Thymus (tissue), 11 donors: ENCODE measurements around the gene UPK3A. TPM values are rescaled to one million over a fixed set of nuclear protein-coding genes. Genes with fewer than 3 reads are reported as not detected.

Source experiments
- DNase-seq, 9 donors: peaks; one replicate each; pipeline ENCODE4 v3.0.0-alpha.2; 2013; ENCODE audit warnings: low spot score in 9 of 9, low read depth in 6 of 9, missing footprints in 1 of 9
- H3K27ac ChIP-seq, 2 donors: one replicate each; pipeline ENCODE4 v1.5.1; 2013; ENCODE audit warnings: control low read depth in 1 of 2, low read depth in 1 of 2, low read length in 1 of 2, mild to moderate bottlenecking in 1 of 2, moderate library complexity in 1 of 2
- H3K27me3 ChIP-seq, 2 donors: one replicate each; pipeline ENCODE4 v1.5.1; 2013; ENCODE audit warnings: low read length in 1 of 2; ENCODE audit not compliant: control insufficient read depth in 2 of 2, insufficient read depth in 1 of 2
- H3K36me3 ChIP-seq, 2 donors: one replicate each; pipeline ENCODE4 v1.5.1; 2013; ENCODE audit warnings: low read length in 1 of 2, mild to moderate bottlenecking in 1 of 2, moderate library complexity in 1 of 2; ENCODE audit not compliant: control insufficient read depth in 2 of 2, insufficient read depth in 2 of 2
- H3K4me1 ChIP-seq, 2 donors: one replicate each; pipeline ENCODE4 v1.5.1; 2013; ENCODE audit warnings: low read length in 2 of 2; ENCODE audit not compliant: control insufficient read depth in 2 of 2, insufficient read depth in 2 of 2
- H3K4me3 ChIP-seq, 2 donors: one replicate each; pipeline ENCODE4 v1.5.1; 2013; ENCODE audit warnings: low read length in 2 of 2, control low read depth in 1 of 2, mild to moderate bottlenecking in 1 of 2
- H3K9me3 ChIP-seq, 2 donors: one replicate each; pipeline ENCODE4 v1.5.1; 2013; ENCODE audit warnings: low read length in 1 of 2, mild to moderate bottlenecking in 1 of 2; ENCODE audit not compliant: control insufficient read depth in 2 of 2, insufficient read depth in 1 of 2
- WGBS: extraction: QIAGEN DNeasy Blood & Tissue Kit; methylation state at CpG from one replicate; pipeline ENCODE4 v1.1.7; 2013; 5-methylcytosine and 5-hydroxymethylcytosine counted together
- polyA plus RNA-seq: library from polyadenylated mRNA; stranded (reverse); fragments of 200-250 nt; gene quantifications from one replicate; pipeline ENCODE4 v1.2.3, GENCODE V29; 2013
- total RNA-seq: library from RNA; stranded (reverse); fragments of 120-200 nt; gene quantifications from one replicate; pipeline ENCODE4 v1.2.4, GENCODE V29; 2013
- donor health status: healthy.

The UPK3A gene
- total and polyA plus RNA-seq, 2 donors = 0.47 to 1.0 TPM

DNA sequence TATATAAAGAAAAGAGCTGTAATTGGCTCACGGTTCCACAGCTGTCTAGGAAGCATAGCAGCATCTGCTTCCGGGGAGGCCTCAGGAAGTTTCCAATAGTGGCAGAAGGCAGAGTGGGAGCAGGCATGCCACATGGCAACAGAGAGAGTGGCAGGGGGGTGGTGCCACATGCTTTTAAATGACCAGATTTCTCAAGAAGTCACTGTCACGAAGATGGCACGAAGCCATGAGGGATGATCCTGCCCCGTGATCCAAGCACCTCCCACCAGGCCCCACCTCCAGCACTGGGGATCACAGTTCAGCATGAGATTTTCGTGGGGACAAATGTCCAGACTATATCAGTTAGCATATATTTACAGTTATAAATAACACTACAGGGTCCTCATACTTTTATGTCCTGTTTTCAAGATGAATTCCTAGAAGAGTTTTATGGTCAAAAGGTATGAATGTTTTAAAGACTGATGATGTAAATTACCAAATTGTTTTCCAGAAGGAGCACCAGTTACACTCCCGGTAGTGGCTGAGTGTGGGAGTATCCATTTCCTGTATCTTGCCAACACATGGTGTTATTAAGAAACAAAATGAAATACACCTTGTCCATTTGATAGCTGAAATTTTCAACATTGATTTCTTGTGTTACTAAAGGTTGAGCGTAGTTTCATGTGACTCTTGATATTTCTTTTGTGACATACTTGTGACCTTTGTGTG is 44.2 kb downstream of the UPK3A start:
- Histone ChIP-seq H3K9me3 (no peaks in the 10 kb centered on the region), H3K36me3 (peaks cover 46 to 48% of the 10 kb centered on the region in 2 donors), H3K27me3 (no peaks in the 10 kb centered on the region), H3K4me1 (no peaks in the 10 kb centered on the region), H3K4me3 (no peak overlapping the region), H3K27ac (no peak overlapping the region)
- WGBS = 95% methylated on average over 8 of the region's 8 CpGs
- no peak for DNase-seq

DNA sequence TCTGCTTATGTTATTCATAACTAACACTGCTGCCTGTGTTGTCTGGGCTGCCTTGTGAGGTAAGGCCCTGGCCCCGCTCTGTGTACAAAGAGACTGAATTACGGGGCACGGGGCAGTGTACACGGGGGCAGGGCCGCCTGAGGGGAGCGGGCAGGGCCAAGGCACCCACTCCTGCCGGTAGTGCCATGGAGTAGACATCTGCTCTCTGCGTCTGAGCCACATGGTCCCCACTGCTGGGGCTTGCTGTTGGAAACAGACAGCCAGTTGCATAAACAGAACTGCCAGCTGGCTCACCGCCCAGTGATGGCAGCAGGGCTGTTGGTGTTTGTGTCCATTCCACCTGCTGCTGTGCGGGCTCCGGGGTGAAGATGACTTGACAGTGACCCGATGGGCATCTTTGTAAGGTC is 44.8 kb downstream of the UPK3A start:
- no peak overlapping the region for H3K27ac ChIP-seq
- H3K4me1 ChIP-seq = no peaks in the 10 kb centered on the region
- DNase-seq = no peak
- WGBS = 95% methylated on average over 12 of the region's 12 CpGs
- H3K4me3 ChIP-seq = no peak overlapping the region
- no peaks in the 10 kb centered on the region for H3K9me3 ChIP-seq
- peaks cover 42 to 46% of the 10 kb centered on the region in 2 donors for H3K36me3 ChIP-seq
- no peaks in the 10 kb centered on the region for H3K27me3 ChIP-seq

DNA sequence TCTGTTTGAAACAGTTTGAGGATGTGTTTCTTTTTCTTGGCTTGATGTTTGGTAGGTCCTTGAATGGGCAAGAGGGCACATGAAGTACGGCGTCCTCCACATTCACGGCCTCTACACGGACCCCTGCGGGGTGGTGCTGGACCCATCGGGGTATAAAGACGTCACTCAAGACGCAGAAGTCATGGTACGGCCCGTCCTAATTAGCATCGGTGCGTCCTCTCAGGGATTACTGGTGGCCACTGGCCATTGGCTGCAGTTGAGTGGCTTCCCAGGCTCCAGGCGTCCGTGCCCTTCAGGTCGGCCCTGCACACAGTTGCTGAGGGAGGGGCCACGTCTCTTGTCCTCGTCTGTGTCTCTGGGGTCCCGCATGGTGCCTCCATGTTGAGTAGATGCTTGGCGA is 45.8 kb downstream of the UPK3A start:
- Histone ChIP-seq H3K36me3 (peaks cover 42 to 43% of the 10 kb centered on the region in 2 donors), H3K4me1 (no peaks in the 10 kb centered on the region), H3K27me3 (no peaks in the 10 kb centered on the region), H3K9me3 (no peaks in the 10 kb centered on the region), H3K27ac (no peak overlapping the region), H3K4me3 (no peak overlapping the region)
- no peak for DNase-seq
- 97% methylated on average over 19 of the region's 19 CpGs for WGBS

DNA sequence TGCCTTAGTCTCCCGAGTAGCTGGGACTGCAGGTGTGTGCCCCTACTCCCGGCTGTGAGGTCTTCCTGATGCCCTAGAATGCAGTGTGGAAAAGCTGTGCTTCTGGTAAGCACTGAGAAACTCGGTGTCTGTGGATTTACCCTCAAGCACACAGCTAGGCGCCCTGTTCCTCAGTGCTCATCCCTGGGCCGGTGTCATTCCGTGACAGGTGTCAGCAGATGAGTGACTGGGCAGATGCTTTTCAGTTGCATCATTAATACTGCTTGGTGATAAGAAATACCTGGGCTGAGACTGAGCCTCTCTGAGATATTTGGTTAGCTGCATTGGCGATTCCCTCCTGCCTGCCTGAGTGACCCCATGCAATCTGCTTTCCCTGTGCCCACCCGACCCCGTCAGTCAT is 46.7 kb downstream of the UPK3A start:
- H3K27ac ChIP-seq = no peak overlapping the region
- 98% methylated on average over 9 of the region's 9 CpGs for WGBS
- H3K4me1 ChIP-seq = peaks cover 2% of the 10 kb centered on the region in 2 donors
- no peaks in the 10 kb centered on the region for H3K27me3 ChIP-seq
- no peak for DNase-seq
- no peaks in the 10 kb centered on the region for H3K9me3 ChIP-seq
- peaks cover 46 to 51% of the 10 kb centered on the region in 2 donors for H3K36me3 ChIP-seq
- H3K4me3 ChIP-seq = no peak overlapping the region

DNA sequence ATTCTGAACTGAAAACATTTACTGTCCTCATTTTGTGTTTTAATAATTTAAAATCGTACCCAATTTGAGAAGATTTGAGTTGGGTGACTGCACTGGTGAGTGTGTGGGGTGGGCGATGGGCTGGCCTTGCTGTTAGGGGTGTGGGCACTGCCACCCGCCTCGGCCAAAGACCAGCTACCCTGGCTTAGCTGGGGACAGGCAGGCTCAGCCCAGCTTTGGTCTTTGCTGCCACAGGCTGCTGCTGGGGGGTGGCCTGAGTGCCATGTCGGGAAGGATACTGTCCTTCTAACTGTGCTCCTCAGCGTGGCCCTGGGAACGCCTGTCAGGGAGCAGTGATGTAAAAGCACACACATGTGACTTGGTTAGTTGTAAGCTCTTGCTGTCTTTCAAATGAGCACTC is 47.3 kb downstream of the UPK3A start:
- Histone ChIP-seq H3K27ac (no peak overlapping the region), H3K27me3 (no peaks in the 10 kb centered on the region), H3K9me3 (no peaks in the 10 kb centered on the region), H3K36me3 (peaks cover 46 to 51% of the 10 kb centered on the region in 2 donors), H3K4me3 (no peak overlapping the region), H3K4me1 (peaks cover 4 to 8% of the 10 kb centered on the region in 2 donors)
- DNase-seq = no peak
- 97% methylated on average over 7 of the region's 7 CpGs for WGBS

DNA sequence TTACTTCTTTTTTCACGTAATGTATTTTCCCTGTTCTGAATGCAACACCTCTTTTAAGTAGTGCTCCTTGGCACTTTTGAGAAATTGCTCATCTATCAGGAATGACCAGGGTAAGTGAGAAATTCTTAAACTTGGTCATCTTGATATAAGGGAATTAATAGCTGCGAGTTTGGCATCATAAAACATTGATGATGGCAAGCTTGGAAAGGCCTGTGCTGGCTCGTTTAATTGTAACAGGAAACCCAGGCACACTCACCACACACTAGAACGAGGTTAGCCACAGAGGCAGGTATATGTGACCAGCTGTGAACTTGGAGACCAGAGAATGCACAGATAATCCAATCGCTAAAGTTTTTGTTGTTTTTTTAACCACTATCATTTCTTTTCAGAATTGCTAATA is 49.3 kb downstream of the UPK3A start:
- Histone ChIP-seq H3K27me3 (no peaks in the 10 kb centered on the region), H3K4me1 (peaks cover 9 to 14% of the 10 kb centered on the region in 2 donors), H3K4me3 (no peak overlapping the region), H3K27ac (no peak overlapping the region), H3K36me3 (peaks cover 43 to 44% of the 10 kb centered on the region in 2 donors), H3K9me3 (no peaks in the 10 kb centered on the region)
- 36% methylated on average over 5 of the region's 5 CpGs for WGBS
- no peak for DNase-seq

DNA sequence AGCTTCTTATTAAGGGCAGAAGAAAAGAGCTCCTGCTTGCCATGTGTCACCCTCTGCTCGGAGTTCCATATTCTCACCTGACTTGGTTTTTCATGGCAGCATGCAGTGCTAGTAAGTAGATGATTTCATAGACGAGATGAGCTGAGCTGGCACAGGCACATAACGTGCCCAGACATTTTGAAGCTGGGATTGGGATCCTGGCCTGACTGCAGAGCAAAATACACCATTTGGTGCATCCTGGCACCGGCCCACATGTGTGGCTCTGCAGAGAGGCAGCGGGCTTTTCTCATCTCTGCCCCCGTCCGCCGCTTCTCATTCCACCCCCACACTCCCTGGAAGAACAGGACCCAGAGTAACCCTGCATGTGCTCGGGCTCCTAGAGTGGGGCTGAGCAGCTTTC is 49.8 kb downstream of the UPK3A start:
- 93% methylated on average over 9 of the region's 9 CpGs for WGBS

DNA sequence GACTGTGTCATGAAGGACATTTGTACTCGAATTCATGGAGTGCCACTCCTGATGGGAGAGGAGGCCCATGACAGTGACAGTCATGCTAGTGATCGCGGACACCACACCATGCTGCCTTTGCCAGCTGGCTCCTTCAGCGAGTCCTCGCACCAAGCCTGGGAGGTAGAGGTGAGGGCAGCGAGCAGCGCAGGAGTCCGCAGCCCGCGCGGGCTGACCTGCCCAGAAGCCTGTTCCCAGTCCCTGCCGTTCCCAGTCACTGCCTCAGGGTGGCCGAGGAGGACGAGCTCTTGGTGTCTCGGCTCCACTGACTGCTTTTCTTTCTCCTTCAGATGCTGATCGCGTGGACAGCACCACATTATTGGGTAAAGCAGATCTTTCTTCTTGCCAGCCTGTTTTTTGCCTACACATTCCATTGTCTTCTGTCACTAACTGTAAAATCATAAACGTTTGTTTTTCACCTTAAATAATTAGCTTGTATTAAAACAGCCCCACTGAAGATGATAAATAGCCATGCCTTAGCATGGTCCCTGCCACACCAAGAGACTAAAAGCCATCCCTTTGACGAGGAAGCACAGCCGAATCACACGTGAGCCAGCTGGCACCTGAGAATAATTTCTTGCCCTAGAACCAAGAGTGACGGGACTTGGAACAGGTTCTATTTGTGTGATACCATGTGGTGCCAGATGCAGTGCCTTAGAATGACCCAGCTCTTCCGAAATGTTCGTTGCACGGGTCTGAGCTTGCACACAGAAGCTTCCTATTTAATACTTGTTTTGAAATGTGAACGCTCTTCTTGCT is 50.5 kb downstream of the UPK3A start:
- Histone ChIP-seq H3K4me3 (no peak overlapping the region), H3K4me1 (peaks cover 9 to 14% of the 10 kb centered on the region in 2 donors), H3K36me3 (peaks cover 39 to 47% of the 10 kb centered on the region in 2 donors), H3K9me3 (no peaks in the 10 kb centered on the region), H3K27ac (peak overlapping the region in 1 of 2 donors; percentile 15), H3K27me3 (no peaks in the 10 kb centered on the region)
- WGBS = 91% methylated on average over 26 of the region's 26 CpGs
- DNase-seq = no peak

More for the DNA sequence above, 49.8 kb downstream of the UPK3A start:
- H3K36me3 ChIP-seq = peaks cover 40 to 43% of the 10 kb centered on the region in 2 donors
- DNase-seq = no peak
- H3K27ac ChIP-seq = peak overlapping the region in 1 of 2 donors; percentile 15
- H3K9me3 ChIP-seq = no peaks in the 10 kb centered on the region
- no peak overlapping the region for H3K4me3 ChIP-seq
- peaks cover 9 to 14% of the 10 kb centered on the region in 2 donors for H3K4me1 ChIP-seq
- no peaks in the 10 kb centered on the region for H3K27me3 ChIP-seq

DNA sequence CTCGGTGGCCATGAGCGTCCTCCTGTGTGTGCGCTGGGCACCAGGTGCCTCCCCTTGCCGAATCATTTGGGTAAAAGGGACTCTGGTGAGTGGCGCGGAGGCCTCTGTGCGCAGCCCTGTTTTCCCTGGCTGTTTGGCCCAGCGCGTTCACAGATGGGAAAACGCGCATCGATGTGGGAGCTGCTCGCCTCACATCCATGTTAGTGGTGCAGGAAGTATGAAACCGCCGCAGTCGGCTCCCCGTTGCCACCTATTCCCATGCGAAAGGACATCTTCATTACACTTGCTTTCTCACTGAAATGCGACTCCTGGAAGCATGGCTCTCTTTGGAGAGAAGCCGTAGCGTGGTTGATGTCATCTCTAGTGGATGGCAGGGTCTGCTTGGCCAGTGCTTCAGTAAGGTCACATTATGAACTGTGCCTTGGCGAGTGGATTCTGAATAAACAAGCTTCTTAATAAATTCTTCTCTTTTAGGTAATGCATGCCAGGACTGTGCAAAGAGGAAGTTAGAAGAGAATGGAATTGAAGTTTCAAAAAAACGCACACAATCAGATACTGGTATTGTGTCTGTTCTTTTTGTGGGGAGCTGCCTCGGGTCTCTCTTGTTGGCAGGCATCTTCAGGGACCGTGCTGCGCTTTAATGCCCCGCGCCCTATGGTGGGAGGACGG is 51.2 kb downstream of the UPK3A start:
- peak overlapping the region in 1 of 2 donors; percentile 36 for H3K27ac ChIP-seq
- H3K4me3 ChIP-seq = no peak overlapping the region
- DNase-seq = no peak
- H3K36me3 ChIP-seq = peaks cover 37 to 42% of the 10 kb centered on the region in 2 donors
- WGBS = 91% methylated on average over 29 of the region's 29 CpGs
- no peaks in the 10 kb centered on the region for H3K9me3 ChIP-seq
- peaks cover 9 to 21% of the 10 kb centered on the region in 2 donors for H3K4me1 ChIP-seq
- H3K27me3 ChIP-seq = no peaks in the 10 kb centered on the region
